ENCODE results near the gene PLCL2. TPM values are rescaled to one million over a fixed set of nuclear protein-coding genes. Genes with fewer than 3 reads are reported as not detected.

PLCL2 gene
- total and polyA plus RNA-seq, 4 donors: 1.0 to 16.7 (median 7.1) TPM

- Histone ChIP-seq H3K4me3 (no peak overlapping the region), H3K27me3 (ENCODE audit: control insufficient read depth in 3 of 3, insufficient read depth in 3 of 3, low read length in 2 of 3) (no peaks in the 10 kb centered on the region), H3K9ac (ENCODE audit: insufficient read depth in 1 of 2, low read length in 2 of 2) (no peak overlapping the region), H3K36me3 (ENCODE audit: control insufficient read depth in 4 of 4, insufficient read depth in 4 of 4, low read length in 4 of 4) (no peaks in the 10 kb centered on the region), H3K9me3 (ENCODE audit: control insufficient read depth in 4 of 4, insufficient read depth in 3 of 4, low read length in 3 of 4) (no peaks in the 10 kb centered on the region), H3K27ac (ENCODE audit: low read depth in 1 of 2, low read length in 1 of 2) (peak overlapping the region; percentile 7 to 99), H3K4me1 (ENCODE audit: control insufficient read depth in 5 of 5, insufficient read depth in 5 of 5, low read length in 5 of 5) (peaks cover 0 to 19% (median 5%) of the 10 kb centered on the region in 5 donors)
- ATAC-seq (ENCODE audit: insufficient read depth, low FRiP score): no peak
- 78 to 80% methylated on average over 23 of the region's 23 CpGs for WGBS, 2 donors
- TF ChIP-seq CTCF (IDR thresholded peaks at IDR 0.05; ENCODE audit: control extremely low read depth, extremely low read depth): no peak
- peak; percentile 35 to 61 (median 52) for DNase-seq
Measured at GRCh38 chr3:16883057-16883722, 1.6 kb upstream of the PLCL2 start.

GRCh38 chr3:16883723-16884083, 1.1 kb upstream of the PLCL2 start:
- Histone ChIP-seq H3K9ac (ENCODE audit: insufficient read depth in 1 of 2, low read length in 2 of 2) (no peak overlapping the region), H3K4me3 (peak overlapping the region; percentile 74), H3K9me3 (ENCODE audit: control insufficient read depth in 4 of 4, insufficient read depth in 3 of 4, low read length in 3 of 4) (no peaks in the 10 kb centered on the region), H3K36me3 (ENCODE audit: control insufficient read depth in 4 of 4, insufficient read depth in 4 of 4, low read length in 4 of 4) (no peaks in the 10 kb centered on the region), H3K4me1 (ENCODE audit: control insufficient read depth in 5 of 5, insufficient read depth in 5 of 5, low read length in 5 of 5) (peaks cover 0 to 19% (median 5%) of the 10 kb centered on the region in 5 donors), H3K27me3 (ENCODE audit: control insufficient read depth in 3 of 3, insufficient read depth in 3 of 3, low read length in 2 of 3) (no peaks in the 10 kb centered on the region), H3K27ac (ENCODE audit: low read depth in 1 of 2, low read length in 1 of 2) (peak overlapping the region; percentile 80 to 99)
- no peak for TF ChIP-seq CTCF (IDR thresholded peaks at IDR 0.05; ENCODE audit: control extremely low read depth, extremely low read depth)
- ATAC-seq (ENCODE audit: insufficient read depth, low FRiP score): no peak
- peak in 1 of 3 donors; percentile 15 for DNase-seq
- 70 to 79% methylated on average over 16 of the region's 16 CpGs for WGBS, 2 donors

DNA sequence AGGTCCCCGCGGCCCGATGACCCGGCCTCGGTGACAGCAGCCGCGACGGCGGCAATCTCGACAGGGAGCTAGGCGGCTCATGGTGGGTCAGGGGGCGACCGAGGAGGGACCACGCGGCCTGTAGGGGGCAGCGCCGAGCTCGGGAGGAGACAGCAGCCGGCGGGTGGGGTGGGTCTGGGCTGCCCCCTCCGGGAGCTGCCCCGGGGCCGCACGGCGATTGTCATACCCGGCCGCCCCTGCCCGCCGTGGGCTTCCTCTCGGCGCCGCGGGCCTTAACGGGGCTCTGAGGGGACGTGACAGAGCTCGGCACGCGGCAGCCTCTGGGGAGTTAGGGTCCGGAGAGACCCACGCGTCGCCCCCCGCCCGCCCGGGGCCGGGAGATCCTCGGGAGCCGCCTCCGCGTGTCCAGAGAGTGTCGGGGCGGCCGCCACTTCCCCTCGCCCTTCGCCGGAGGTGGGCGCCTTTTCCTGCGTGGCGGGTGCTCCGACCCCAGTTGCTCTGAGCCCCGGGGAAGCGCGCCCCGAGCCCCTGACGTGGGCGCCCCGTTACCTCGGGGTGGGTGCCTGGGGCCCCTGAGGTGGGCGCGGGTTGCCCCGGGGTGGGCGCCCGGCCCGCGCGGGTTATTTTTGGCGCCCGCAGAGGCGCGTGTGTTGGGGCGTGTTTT, 539 bp upstream of the PLCL2 start:
- Histone ChIP-seq H3K4me1 (ENCODE audit: control insufficient read depth in 5 of 5, insufficient read depth in 5 of 5, low read length in 5 of 5) (peaks cover 0 to 19% (median 5%) of the 10 kb centered on the region in 5 donors), H3K9me3 (ENCODE audit: control insufficient read depth in 4 of 4, insufficient read depth in 3 of 4, low read length in 3 of 4) (no peaks in the 10 kb centered on the region), H3K9ac (ENCODE audit: insufficient read depth in 1 of 2, low read length in 2 of 2) (no peak overlapping the region), H3K27me3 (ENCODE audit: control insufficient read depth in 3 of 3, insufficient read depth in 3 of 3, low read length in 2 of 3) (no peaks in the 10 kb centered on the region), H3K4me3 (peak overlapping the region; percentile 74), H3K36me3 (ENCODE audit: control insufficient read depth in 4 of 4, insufficient read depth in 4 of 4, low read length in 4 of 4) (no peaks in the 10 kb centered on the region), H3K27ac (ENCODE audit: low read depth in 1 of 2, low read length in 1 of 2) (peak overlapping the region; percentile 80 to 99)
- 2 to 5% methylated on average over 80 to 81 of the region's 81 CpGs for WGBS, 2 donors
- DNase-seq (peak; percentile 69 to 84 (median 77)), ATAC-seq (ENCODE audit: insufficient read depth, low FRiP score) (peak; percentile 45)
- TF ChIP-seq CTCF (IDR thresholded peaks at IDR 0.05; ENCODE audit: control extremely low read depth, extremely low read depth): no peak
